GM18517 (cell line): Measurements from ENCODE around the gene ACP4.

Experiments
- ATAC-seq: cut with Tn5 transposase; IDR thresholded peaks from one replicate; pipeline ENCODE4 v1.9.1; 2021; ENCODE audit warnings: mild to moderate bottlenecking, moderate library complexity; ENCODE audit not compliant: unreplicated experiment

Gene ACP4

DNA sequence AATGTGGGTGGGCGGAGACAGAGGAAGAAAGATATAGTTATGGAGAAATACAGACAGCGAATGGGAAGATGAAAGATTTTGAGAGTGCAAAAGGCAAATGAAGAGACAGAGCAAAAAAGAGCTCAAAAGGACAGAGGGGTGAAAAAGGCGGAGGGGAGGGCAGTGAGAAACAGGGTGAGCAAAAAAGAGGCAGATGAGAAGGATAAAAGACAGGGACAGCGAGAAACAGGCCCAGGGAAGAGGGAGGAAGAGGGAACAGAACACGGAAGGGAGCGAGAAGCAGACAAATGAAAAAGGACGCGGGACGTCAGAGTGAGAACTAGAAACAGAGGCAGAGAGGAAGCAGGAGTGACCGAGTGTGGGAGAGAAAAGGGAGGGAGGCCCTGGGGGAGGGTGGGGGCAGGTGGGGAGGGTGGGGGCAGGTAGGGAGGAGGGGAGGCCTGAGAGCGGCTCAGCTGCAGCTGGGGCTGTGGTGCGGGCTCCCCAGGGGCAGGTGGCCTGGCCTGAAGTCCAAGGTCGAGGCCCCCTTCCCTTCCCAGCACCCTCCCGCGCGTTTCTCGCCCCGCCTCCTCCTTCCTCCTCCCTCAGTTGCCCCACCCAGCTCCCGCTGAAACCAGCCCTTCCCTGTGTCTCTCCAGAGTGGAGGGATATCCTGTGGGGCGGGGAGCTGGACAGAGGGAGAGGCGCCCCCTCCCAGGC is 30.5 kb downstream of the ACP4 start:
- no peak for ATAC-seq

DNA sequence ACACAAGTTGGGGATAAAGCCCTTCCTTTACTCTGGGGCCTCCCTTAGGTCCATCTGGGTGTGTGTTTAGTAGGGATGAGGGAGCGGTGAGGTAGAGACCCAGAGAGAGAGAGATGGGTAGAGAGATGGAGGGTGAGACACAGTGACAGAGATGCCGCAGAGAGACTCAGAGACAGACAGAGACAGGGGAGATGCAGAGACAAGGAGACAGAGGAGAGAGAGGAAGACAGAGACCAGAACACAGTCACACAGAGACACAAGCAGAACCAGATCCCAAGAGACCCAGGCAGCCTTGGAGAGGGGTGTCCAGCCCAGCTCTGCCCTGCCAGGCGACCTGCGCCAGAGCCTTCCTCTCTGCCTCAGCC is 31.0 kb downstream of the ACP4 start:
- no peak for ATAC-seq

DNA sequence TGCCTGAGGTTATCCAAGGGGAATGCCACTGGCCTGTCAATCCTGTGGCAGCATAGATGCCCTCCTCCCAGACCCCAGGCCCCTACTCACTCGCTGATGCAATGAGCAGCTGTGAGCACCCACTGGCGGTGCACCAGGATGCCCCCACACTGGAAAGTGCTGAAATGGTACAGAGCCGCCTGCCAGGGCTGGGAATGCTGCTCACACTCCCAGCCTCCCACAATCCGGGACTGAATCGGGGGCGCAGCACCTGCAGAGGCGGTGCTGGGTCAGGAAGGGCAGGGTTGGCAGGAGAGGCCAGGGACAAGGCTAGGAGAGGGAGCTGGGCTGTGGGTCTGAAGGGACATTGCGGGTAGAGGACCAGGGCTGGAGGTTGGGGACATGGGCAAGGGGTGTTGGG is 31.4 kb downstream of the ACP4 start:
- ATAC-seq, result no peak

DNA sequence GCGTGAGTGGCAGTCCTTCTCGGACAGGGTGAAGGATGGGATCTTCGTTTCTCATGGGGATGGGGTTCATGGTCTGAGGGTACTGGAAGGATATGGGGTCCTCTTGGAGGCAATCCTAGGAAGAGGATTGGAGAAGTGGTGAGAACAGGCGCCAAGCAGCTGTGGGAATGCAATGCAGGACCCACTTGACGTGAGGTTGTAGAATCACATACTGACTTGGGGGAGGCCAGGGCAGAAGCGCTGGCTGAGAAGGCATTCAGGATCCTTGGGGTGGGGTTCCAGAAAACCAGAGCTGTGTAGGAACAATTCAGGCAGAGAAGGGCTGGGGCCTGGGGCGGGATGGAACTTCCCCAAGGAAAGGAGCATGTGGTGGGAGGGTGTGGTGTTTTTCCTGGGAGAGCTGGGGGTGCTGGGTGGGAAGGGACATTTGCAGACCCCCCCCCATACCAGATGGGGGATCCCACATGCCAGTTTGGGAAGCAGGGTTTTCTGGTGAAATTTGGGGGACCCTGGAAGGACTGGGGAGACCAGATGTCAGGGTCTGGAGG is 32.5 kb downstream of the ACP4 start:
- ATAC-seq, result no peak

DNA sequence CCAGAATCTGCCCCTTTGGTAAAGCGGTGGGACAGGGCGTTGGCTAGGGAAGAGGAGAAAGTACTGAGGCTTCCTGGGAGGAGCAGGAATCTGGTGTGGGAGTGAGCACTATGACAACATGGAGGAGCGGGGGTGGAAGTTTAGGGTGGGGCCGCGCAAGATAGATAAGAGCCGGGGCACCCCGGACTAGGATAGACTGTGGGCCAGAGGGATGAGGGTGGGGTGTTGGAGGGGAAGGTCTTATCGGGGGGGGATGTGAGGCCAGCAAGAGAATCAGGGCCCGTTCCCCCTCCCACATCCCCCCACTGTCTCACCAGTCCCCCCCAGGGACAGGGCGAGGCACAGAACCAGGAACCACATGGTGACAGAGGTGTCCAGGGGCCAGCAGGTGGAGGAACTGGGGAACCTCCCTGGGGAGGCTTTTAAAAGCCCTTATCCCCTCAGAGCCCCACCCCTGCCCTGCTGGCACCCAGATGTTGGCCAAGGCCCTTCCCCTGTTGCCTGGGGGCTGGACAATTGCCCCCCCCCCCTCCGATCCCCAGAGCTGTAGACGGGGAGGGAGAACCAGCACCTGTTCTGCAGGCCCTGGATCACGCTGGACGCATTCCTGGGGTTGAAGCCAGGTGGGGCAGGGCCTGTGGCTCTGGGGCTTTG is 33.3 kb downstream of the ACP4 start, which contains the start of gene KLK1:
TSS of gene KLK1 (minus strand) at position 399 of the 654 bp plus-strand sequence. CDS start at position 360, 39 bp downstream.
- ATAC-seq, result no peak

DNA sequence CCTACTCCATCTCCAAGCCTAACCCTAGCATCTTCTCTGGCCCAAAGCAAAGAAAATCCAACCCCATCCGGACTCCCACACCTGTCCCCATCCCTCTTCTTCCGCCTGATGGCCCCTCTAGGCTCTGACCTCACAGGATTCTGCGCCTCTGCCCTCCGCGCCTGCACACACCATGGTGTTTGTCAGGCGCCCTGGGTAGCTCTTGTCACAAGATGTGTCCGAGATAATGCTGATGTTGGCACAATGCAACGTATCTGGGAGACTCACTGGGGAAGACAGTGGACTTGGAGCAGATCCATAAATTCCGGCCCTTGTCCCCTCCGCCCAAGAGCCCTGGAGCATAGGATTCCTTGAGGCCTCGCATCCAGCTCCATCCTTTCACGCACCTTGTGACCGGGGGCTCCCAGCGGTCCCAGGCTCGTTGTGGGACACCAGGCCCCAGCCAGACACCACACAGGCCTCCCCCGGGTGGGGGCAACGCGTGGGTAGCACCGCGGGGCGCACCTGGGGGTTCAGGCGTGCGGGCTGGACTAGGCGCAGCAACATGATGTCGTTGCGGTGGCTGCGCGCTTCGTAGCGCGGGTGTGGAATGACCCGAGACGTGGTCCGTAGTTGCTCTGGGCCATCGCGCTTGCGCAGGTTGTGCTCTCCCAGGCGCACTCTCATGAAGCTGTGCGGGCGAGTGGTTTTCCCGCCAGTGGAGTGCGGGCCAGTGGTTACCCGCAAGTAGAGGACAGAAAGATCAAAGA is 36.5 kb downstream of the ACP4 start:
- no peak for ATAC-seq

DNA sequence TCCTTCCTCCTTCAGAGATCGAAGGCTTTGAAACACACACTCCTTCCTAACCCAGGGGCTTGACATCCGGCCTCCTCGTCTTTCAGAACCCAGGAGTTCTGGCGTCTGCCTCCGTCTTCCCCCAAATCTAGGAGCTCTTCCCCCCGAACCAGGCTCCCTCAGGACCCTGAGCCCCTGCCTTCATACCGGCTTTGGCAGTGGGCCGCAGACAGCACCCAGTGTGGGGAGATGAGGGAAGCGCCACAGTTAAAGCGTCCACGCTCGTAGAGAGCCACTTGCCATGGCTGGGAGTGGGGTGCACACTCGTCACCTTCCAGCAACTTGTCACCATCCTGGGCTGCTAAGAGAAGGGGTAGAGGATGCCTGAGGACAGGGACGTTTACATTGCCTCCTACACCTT is 37.3 kb downstream of the ACP4 start:
- ATAC-seq, result no peak

DNA sequence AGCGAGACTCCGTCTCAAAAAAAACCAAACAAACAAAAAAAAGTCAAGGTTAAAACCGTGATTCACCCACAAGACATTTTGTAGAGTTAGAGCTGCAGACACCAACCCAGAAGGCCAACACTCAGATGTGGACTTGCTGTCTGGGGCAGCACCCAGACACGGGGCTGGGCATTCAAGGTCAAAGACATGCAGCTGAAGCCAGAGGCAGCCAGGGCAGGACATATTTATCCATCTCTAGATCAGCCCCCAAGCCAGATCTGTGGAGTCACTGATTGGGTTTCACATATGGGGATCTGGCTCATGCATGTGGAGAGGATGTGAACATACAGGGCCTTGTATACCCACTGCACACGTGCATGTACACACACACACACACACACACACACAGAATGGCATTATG is 39.6 kb downstream of the ACP4 start:
- ATAC-seq, result no peak

DNA sequence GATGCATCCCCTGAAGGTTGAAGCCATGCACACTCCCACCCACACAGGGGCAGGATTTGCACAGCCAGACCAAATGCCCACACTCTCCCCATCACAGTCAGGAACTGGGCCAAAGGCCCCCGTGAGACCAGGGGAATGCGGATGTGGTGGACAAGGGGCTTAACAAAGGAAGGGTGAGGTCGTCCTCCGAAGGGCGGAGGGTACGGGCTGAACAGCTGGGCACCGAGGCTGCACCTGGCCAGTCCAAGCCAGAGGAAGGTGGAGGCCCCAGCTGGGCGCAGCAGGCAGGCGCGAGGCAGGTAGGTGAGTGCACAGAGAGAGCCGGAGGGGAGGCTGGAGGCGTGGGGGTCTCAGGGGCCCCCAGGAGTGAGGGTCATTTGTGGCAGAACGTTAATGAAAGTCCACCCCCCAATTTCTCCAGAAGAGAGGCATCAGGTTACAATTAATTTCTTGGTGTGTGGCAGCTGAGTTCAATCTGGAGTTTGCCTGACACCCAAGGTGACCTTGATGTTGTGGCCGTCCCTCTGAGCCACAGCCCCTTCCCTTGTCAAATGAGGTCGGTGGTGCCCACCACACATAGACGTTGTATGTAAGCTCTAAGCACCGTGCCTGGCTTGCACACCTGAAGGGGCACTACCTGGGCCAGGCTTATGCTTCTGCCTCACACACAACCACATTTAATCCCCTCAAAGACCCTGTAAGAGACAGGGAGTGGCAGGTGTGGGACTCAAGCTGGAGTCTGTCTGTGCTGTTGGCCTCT is 40.2 kb downstream of the ACP4 start:
- ATAC-seq, result no peak

DNA sequence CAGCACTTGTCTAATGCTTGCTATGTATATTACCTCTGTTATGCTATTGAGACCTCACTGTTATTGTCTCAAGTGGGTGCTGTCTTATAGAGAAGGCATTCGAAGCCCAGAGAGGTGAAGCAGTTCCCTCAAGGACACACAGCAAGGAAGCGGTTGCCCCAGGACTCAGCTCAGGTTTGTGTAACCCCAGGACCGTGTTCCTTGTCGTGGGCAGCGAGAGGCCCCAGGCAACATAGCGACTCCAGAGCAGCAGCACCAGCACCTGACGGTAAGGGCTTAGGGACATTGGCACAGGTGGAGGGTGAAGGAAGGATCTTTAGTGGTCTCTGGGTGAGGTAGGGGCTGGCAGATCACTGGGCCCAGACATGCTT is 40.8 kb downstream of the ACP4 start:
- no peak for ATAC-seq

DNA sequence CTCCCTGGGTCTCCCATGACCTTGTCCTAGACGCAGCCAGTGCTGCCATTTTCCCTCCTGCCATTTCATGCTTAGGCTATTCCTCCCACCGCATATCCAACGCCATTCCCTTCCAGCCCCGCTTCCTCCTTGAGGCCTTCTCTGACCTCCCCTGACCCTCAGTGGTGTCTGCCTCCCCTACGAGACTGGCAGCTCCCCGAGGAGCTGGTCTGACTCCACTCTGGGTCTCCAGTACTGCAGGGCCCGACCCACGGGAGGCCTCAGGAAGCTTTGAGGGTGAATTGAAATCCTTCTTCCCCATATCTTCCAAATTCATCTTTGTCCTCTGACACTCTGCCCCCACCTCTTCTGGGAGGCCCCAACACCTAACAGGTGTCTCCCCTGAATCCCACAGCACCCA is 42.5 kb downstream of the ACP4 start:
- ATAC-seq, result no peak

DNA sequence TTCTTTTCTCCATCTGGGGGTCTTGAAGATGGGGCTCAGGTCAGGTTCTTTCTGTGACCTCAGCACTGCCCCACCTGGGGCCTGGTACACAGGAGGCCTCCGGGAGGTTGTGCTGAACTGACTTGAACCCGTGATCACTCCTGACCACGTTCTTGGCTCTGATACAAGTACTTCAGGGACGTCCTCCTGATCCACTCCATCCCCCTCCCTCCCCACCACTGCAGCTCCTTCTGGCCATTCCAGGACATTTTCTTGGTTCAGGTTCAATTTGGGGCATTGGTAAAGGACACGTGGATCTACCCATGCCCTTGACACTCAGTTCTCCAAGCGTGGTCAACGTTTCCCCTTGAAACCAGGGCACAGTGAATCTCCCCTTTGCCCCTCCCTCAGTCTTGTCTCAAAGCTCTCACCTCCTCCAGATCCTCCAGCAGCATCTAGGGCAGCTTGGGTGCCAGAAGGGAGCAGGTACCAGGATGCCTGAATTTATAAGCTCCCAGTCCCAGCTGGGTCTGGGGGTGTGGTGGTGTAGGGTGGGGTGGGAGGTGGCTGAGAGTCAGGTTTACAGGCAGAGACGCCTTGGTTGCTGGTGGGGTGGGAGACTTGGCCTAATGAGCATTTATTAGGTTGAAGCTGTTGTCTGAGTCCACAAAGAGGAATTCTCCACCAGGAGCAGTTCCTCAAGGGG is 43.0 kb downstream of the ACP4 start, which contains the start of gene KLK15:
TSS of gene KLK15 (minus strand) at position 458 of the 685 bp plus-strand sequence. CDS start 2,082 bp downstream, outside the sequence.
- no peak for ATAC-seq

DNA sequence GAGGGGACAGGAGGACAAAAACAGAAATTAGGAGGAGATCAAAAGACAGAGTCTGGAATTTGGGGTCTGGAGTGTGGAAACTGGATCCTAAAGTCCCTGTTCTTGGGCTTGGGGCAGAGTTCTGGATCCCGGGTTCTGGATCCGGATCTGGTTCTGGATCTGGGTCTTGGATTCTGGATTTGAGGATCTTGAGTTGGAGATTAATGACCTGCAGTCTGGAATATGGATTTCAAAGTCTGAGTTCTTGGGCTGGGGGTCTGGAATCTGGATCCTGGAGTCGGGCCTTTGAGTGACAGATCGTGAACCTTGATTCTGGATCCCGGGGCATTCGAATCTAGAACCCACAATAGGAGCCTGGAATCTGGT is 43.6 kb downstream of the ACP4 start:
- no peak for ATAC-seq

DNA sequence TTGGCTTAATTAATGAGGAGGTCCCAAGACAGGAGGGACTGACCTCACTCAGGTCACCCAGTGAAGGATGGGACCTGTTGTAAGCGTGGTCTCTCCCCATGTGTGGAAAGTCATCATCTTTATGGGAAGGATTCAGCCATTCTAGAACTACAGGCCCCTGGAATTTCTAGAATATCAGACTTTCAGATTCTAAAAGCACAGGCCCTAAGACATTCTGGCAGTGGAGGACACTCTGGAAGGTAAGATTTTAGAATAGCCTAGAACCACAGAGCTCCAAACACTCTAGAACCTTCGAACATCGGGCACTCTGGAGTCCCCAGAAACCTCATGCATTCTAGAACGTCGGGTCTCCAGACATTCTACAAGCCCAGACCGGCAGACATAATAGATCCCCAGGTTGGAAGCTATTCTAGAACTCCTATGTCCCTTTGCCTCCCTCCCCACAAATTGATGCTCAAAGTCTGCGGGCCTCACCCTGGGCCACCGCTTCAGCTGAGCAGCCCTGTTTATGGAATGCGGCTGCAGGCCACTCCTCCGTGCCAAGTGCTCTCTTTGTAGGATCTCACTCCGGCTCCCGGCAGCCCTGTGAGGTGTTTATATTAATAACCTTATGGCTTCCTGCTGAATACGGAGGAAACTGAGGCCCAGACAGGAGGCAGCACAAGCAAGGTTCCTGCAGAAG is 45.0 kb downstream of the ACP4 start:
- ATAC-seq, result no peak

DNA sequence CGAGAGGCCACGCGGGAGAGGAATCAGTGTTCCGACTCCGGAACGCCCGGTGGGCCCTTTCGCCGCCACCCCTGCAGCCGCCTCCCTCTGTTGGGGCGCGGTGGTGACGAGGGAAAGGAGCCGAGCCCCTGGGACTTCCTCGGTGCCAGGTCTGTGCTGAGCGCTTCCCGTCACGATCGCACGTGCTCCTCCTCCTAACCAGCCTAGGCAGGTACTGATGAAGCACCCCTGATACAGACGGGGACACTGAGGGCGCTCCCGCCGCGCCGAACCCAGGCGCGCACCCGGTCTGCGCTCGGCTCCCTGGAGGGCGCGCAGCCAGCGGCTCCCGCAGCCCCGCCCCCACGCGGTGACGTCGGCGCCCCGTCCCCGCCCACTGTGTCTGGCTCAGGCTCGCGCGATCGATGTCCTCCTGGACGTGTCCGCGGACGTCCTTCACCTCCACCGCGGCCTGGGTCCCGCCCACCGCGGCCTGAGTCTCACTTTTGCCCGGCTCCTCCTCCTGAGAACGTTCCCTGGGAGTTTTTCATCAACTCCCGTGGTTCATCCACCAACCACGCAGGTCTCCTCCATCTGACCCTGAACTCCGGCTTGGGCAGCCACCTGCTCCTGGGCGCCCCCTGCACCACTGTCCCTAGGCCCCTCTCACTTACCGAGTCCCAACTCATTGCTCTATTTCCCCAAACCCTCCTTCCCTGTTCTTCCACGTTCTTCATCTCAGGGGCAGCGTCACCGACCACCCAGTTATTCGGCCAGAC is 45.7 kb downstream of the ACP4 start:
- ATAC-seq, result peak; percentile 64

DNA sequence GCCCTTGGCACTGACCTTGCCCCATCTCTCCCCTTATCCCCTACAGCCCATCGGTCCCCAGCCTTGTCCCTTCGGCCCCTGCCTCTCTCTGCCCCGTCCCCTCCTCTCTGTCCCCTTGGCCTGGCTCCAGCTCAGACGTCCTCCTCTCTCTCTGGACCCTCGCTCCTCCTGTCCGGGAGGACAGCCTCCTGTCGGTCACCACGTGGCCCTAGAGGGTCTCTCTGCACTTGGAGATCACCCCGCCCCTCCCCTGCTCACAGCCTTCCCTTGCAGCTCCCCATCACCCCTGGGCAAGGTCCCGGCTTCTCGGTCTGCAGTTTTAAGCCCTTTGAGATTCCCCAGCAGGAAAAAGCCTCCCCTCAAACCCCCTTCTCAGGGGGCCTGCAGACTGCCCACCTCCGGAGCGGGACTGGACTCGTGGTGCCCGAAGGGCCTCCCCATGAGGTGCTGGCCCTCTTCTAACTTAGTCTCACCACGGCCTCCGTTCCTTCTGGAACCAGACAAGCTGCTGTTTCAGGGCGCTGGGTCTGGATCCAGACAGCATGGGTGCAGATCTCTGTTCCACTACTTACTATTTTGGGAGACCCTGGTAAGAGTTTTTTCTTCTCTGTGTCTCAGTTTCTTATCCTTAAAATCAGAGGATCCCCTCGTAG is 46.5 kb downstream of the ACP4 start:
- no peak for ATAC-seq

DNA sequence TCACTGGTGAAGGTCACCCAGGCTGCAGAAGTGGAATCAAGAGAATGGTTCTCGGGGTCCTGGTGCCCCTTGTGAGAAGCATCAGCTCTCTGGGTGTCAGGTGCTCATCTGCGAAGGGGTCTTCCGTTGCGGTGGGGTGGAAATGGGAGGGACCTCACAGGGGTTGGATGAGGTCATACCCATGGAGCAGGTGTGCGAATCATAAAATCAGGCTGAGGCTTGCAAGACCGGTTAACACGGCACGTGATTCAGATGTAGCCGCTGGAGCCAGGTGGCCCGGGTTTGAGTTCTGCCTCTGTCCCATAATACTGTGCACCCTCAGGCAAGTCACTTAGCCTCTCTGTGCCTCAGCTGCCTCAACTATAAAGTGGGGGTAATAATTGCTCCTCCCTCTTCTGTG is 47.1 kb downstream of the ACP4 start:
- no peak for ATAC-seq

DNA sequence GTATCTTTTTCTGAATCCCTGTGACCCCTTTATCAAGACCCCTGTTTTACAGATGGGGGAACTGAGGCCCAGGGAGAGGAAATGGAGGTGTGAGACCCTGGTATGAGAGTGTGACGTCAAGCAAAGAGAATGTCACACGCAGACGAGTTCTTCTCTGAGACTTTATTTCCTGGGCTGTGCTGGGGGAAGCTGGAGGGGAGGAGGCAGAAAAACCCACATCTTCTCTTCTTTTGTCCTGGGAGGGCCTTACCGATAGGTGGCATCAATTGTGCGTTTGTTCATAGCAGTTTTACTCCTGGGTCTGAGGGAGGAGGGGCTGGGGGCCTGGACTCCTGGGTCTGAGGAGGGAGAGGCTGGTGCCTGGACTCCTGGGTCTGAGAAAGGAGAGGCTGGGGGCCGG is 48.0 kb downstream of the ACP4 start:
- ATAC-seq, result no peak
